Astrocyte (in vitro differentiated cells and primary cell): ENCODE measurements around the gene BFSP2. TPM values are rescaled to one million over a fixed set of nuclear protein-coding genes. Genes with fewer than 3 reads are reported as not detected.

ENCODE experiments used
- DNase-seq: peaks from one replicate; pipeline ENCODE4 v3.0.0-alpha.2; 2010; ENCODE audit warnings: low read depth
- FAIRE-seq: peaks from 2 replicates; lab custom pipeline; 2011; peaks lifted over from hg19 to GRCh38; lab: Jason Lieb, UNC
- H2AFZ ChIP-seq: 2 replicates; pipeline ENCODE4 v1.6.0; 2012; ENCODE audit warnings: low read depth, low read length, inconsistent platforms
- H3K27ac ChIP-seq: 2 replicates; pipeline ENCODE4 v1.5.1; 2011; ENCODE audit warnings: low read depth, low read length, inconsistent platforms
- H3K27me3 ChIP-seq: 2 replicates; pipeline ENCODE4 v1.6.0; 2011; ENCODE audit warnings: low read length, inconsistent platforms; ENCODE audit not compliant: insufficient read depth
- H3K36me3 ChIP-seq: 2 replicates; pipeline ENCODE4 v1.5.1; 2011; ENCODE audit warnings: low read length, inconsistent platforms; ENCODE audit not compliant: insufficient read depth
- H3K4me1 ChIP-seq: 2 replicates; pipeline ENCODE4 v1.5.1; 2011; ENCODE audit warnings: low read length, inconsistent platforms; ENCODE audit not compliant: insufficient read depth
- H3K4me2 ChIP-seq: 2 replicates; pipeline ENCODE4 v1.6.0; 2012; ENCODE audit warnings: low read length, inconsistent platforms
- H3K4me3 ChIP-seq: 2 replicates; pipeline ENCODE4 v1.5.1; 2011; ENCODE audit warnings: low read depth, mild to moderate bottlenecking, low read length, inconsistent platforms; ENCODE audit not compliant: insufficient read depth
- H3K79me2 ChIP-seq: 2 replicates; pipeline ENCODE4 v1.6.0; 2012; ENCODE audit warnings: mild to moderate bottlenecking, low read length, inconsistent platforms; ENCODE audit not compliant: insufficient read depth
- H3K9ac ChIP-seq: 2 replicates; pipeline ENCODE4 v1.6.0; 2012; ENCODE audit warnings: mild to moderate bottlenecking, low read length, inconsistent platforms
- H3K9me3 ChIP-seq: 2 replicates; pipeline ENCODE4 v1.5.1; 2012; ENCODE audit warnings: low read depth, mild to moderate bottlenecking, low read length, inconsistent platforms; ENCODE audit not compliant: insufficient read depth
- H4K20me1 ChIP-seq: 2 replicates; pipeline ENCODE4 v1.6.0; 2012; ENCODE audit warnings: low read length, inconsistent platforms; ENCODE audit not compliant: insufficient read depth
- H3K27ac Mint-ChIP-seq: one replicate; pipeline ENCODE4 v1.8.0; 2021; ENCODE audit warnings: mild to moderate bottlenecking, mixed read lengths; ENCODE audit not compliant: unreplicated experiment
- H3K27me3 Mint-ChIP-seq: one replicate; pipeline ENCODE4 v1.8.0; 2021; ENCODE audit warnings: low read depth, mixed read lengths; ENCODE audit not compliant: unreplicated experiment
- H3K36me3 Mint-ChIP-seq: one replicate; pipeline ENCODE4 v1.8.0; 2021; ENCODE audit warnings: low read depth, mixed read lengths; ENCODE audit not compliant: unreplicated experiment
- H3K4me1 Mint-ChIP-seq: one replicate; pipeline ENCODE4 v1.8.0; 2021; ENCODE audit warnings: low read depth, mixed read lengths; ENCODE audit not compliant: unreplicated experiment
- H3K4me3 Mint-ChIP-seq: one replicate; pipeline ENCODE4 v1.8.0; 2021; ENCODE audit warnings: mild to moderate bottlenecking, moderate library complexity, mixed read lengths; ENCODE audit not compliant: unreplicated experiment
- H3K9me3 Mint-ChIP-seq: one replicate; pipeline ENCODE4 v1.8.0; 2021; ENCODE audit warnings: mild to moderate bottlenecking, mixed read lengths; ENCODE audit not compliant: unreplicated experiment
- CTCF ChIP-seq: IDR thresholded peaks from 2 replicates; pipeline ENCODE4 v1.5.1; 2011; ENCODE audit warnings: low read depth, mild to moderate bottlenecking, inconsistent platforms, low read length, moderate library complexity; ENCODE audit not compliant: insufficient read depth
- EZH2 ChIP-seq: IDR thresholded peaks from 2 replicates; pipeline ENCODE4 v1.6.1; 2012; ENCODE audit warnings: mild to moderate bottlenecking, low read length, inconsistent platforms; ENCODE audit not compliant: insufficient read depth
- total RNA-seq: library from RNA; stranded (reverse); gene quantifications from 2 replicates; pipeline ENCODE4 v1.2.1, GENCODE V29; 2021

The BFSP2 gene
- total RNA-seq, 1 donor from 2014 or later, result not detected

GRCh38 chr3:133488785-133489367, 89.0 kb downstream of the BFSP2 start:
- DNase-seq, result peak; percentile 73
- H3K9ac ChIP-seq, result no peak overlapping the region
- FAIRE-seq, result peak; percentile 37
- H3K36me3 ChIP-seq, result no peaks in the 10 kb centered on the region
- H2AFZ ChIP-seq, result no peak overlapping the region
- no peak overlapping the region for H3K27ac ChIP-seq
- no peak overlapping the region for H3K4me2 ChIP-seq
- Mint-ChIP-seq H3K9me3 (peaks cover 4% of the 10 kb centered on the region), H3K27ac (no peak overlapping the region), H3K4me3 (no peak overlapping the region), H3K4me1 (peaks cover 7% of the 10 kb centered on the region), H3K27me3 (no peaks in the 10 kb centered on the region), H3K36me3 (no peaks in the 10 kb centered on the region)
- H3K4me3 ChIP-seq, result no peak overlapping the region
- TF ChIP-seq CTCF (no peak), EZH2 (no peak)
- H4K20me1 ChIP-seq, result no peaks in the 10 kb centered on the region
- H3K9me3 ChIP-seq, result peaks cover 6% of the 10 kb centered on the region
- H3K79me2 ChIP-seq, result no peaks in the 10 kb centered on the region
- no peaks in the 10 kb centered on the region for H3K27me3 ChIP-seq
- peaks cover 3% of the 10 kb centered on the region for H3K4me1 ChIP-seq

GRCh38 chr3:133489466-133490085, 89.7 kb downstream of the BFSP2 start:
- Histone ChIP-seq H3K27me3 (no peaks in the 10 kb centered on the region), H4K20me1 (no peaks in the 10 kb centered on the region), H3K9me3 (peaks cover 6% of the 10 kb centered on the region), H3K4me1 (peaks cover 3% of the 10 kb centered on the region), H2AFZ (no peak overlapping the region), H3K4me2 (no peak overlapping the region), H3K4me3 (no peak overlapping the region), H3K79me2 (no peaks in the 10 kb centered on the region), H3K27ac (no peak overlapping the region), H3K9ac (no peak overlapping the region), H3K36me3 (no peaks in the 10 kb centered on the region)
- Mint-ChIP-seq H3K4me3 (no peak overlapping the region), H3K36me3 (no peaks in the 10 kb centered on the region), H3K27ac (no peak overlapping the region), H3K9me3 (peaks cover 4% of the 10 kb centered on the region), H3K4me1 (peaks cover 7% of the 10 kb centered on the region), H3K27me3 (no peaks in the 10 kb centered on the region)
- DNase-seq (peak; percentile 42), FAIRE-seq (no peak)
- TF ChIP-seq CTCF, result no peak
- TF ChIP-seq EZH2, result no peak
